Neural crest cell (in vitro differentiated cells): ENCODE measurements around the gene MYO1E. TPM values are rescaled to one million over a fixed set of nuclear protein-coding genes. Genes with fewer than 3 reads are reported as not detected.

Experiments used
- DNase-seq: peaks from one replicate; pipeline ENCODE4 v3.0.0; 2021; ENCODE audit warnings: low read depth, mixed read lengths, low spot score
- H3K27ac Mint-ChIP-seq: one replicate; pipeline ENCODE4 v1.8.0; 2021; ENCODE audit warnings: mild to moderate bottlenecking, mixed read lengths; ENCODE audit not compliant: unreplicated experiment
- H3K27me3 Mint-ChIP-seq: 2 replicates; pipeline ENCODE4 v1.8.0; 2021; ENCODE audit warnings: low read depth, mild to moderate bottlenecking, mixed read lengths
- H3K36me3 Mint-ChIP-seq: 2 replicates; pipeline ENCODE4 v1.8.0; 2021; ENCODE audit warnings: low read depth, mild to moderate bottlenecking, mixed read lengths
- H3K4me1 Mint-ChIP-seq: 2 replicates; pipeline ENCODE4 v1.8.0; 2021; ENCODE audit warnings: mixed read lengths
- H3K4me3 Mint-ChIP-seq: one replicate; pipeline ENCODE4 v1.8.0; 2021; ENCODE audit warnings: mild to moderate bottlenecking, mixed read lengths
- H3K9me3 Mint-ChIP-seq: 2 replicates; pipeline ENCODE4 v1.8.0; 2021; ENCODE audit warnings: mixed read lengths
- total RNA-seq: library from RNA; stranded (reverse); gene quantifications from 2 replicates; pipeline ENCODE4 v1.2.1, GENCODE V29; 2021
- TF ChIP-seq, protein P1 (sequence below): fragments of 200-600 bp; sonication (generic); conservative IDR thresholded peaks from 2 replicates; pipeline ENCODE4 v1.5.0; 2021; ENCODE audit warnings: antibody characterized with exemption, mild to moderate bottlenecking

The MYO1E gene
- total RNA-seq, 1 donor from 2014 or later: 34.5 TPM

DNA sequence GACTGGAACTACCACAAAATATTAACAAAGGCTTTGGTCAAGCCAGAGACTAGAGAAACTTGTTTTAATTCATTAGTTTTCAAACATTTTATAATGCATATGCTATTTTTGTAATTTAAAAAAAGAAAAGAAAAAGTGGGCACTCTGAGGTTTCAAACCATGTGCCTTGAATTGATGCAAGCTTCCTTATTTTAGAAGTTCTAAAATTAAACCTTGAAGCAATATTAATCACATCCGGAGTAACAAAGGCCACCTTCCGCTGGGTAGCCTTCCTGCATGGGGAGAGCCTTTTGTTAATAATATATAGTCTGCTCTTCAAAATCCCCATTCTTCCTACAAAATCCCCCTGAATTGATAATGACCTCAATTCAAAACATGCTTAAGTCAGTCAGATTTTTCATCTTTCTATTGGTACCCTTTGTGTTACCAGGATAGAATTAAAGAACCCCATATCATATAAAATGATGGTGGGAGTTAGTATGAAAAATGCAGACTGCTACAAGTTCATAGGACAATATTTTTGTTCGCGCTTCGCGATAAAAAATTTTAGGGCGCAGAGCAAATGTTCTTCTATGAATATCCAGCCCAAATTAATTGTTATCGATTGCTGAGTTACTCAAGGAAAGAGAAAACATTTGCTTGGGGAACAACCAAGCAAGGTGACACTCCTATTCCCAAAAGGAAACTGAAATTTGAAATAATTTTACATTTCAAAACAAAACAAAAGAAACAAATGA is 135.4 kb downstream of the MYO1E start:
- Mint-ChIP-seq H3K9me3 (no peaks in the 10 kb centered on the region), H3K4me1 (peaks cover 5% of the 10 kb centered on the region), H3K27me3 (no peaks in the 10 kb centered on the region), H3K36me3 (peaks cover 4% of the 10 kb centered on the region), H3K27ac (no peak overlapping the region), H3K4me3 (no peak overlapping the region)
- TF ChIP-seq, protein P1, sequence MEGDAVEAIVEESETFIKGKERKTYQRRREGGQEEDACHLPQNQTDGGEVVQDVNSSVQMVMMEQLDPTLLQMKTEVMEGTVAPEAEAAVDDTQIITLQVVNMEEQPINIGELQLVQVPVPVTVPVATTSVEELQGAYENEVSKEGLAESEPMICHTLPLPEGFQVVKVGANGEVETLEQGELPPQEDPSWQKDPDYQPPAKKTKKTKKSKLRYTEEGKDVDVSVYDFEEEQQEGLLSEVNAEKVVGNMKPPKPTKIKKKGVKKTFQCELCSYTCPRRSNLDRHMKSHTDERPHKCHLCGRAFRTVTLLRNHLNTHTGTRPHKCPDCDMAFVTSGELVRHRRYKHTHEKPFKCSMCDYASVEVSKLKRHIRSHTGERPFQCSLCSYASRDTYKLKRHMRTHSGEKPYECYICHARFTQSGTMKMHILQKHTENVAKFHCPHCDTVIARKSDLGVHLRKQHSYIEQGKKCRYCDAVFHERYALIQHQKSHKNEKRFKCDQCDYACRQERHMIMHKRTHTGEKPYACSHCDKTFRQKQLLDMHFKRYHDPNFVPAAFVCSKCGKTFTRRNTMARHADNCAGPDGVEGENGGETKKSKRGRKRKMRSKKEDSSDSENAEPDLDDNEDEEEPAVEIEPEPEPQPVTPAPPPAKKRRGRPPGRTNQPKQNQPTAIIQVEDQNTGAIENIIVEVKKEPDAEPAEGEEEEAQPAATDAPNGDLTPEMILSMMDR: no peak
- DNase-seq: no peak

DNA sequence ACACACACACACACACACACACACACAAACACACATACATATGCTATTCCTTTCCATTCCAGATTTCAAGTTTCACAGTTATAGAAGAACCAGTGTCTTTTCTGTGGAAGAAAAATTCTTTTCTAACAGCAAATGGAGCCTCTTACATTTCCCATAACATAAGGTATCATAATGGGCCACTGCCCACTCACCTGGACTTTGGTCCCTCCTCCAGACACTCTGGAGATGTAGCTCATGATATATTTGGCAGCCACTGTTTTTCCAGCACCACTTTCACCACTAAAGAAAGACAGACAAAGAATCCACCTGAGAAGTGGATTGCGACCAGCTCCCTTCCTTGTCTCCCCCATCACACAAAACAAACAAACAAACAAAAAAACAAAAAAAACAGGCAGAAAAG is 136.3 kb downstream of the MYO1E start:
- no peaks in the 10 kb centered on the region for H3K9me3 Mint-ChIP-seq
- H3K27ac Mint-ChIP-seq: no peak overlapping the region
- peaks cover 5% of the 10 kb centered on the region for H3K4me1 Mint-ChIP-seq
- H3K36me3 Mint-ChIP-seq: peaks cover 4% of the 10 kb centered on the region
- H3K27me3 Mint-ChIP-seq: no peaks in the 10 kb centered on the region
- no peak for DNase-seq
- TF ChIP-seq, protein P1: no peak
- no peak overlapping the region for H3K4me3 Mint-ChIP-seq

DNA sequence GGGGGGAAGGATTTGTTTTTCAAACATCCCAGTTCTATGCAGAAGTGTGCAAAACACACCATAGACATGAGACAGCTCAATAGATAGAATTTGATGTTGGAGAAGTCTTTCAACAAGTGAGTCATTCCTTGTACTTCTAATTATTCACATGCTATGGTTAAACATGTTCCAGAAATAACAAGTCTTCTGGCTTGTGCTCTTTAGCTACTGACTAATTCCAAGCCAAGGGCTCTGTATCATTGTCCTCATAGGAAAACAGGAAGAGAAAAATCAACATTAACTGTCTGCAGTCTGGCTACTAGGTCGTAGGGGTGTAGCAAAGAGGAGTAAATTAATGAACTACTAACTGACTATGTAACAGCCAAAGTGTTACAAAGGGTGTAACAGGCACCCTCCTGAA is 140.2 kb downstream of the MYO1E start:
- no peaks in the 10 kb centered on the region for H3K27me3 Mint-ChIP-seq
- H3K4me1 Mint-ChIP-seq: peaks cover 5% of the 10 kb centered on the region
- no peaks in the 10 kb centered on the region for H3K9me3 Mint-ChIP-seq
- no peak overlapping the region for H3K27ac Mint-ChIP-seq
- no peak overlapping the region for H3K4me3 Mint-ChIP-seq
- H3K36me3 Mint-ChIP-seq: peaks cover 4% of the 10 kb centered on the region
- DNase-seq: no peak
- TF ChIP-seq, protein P1: no peak

DNA sequence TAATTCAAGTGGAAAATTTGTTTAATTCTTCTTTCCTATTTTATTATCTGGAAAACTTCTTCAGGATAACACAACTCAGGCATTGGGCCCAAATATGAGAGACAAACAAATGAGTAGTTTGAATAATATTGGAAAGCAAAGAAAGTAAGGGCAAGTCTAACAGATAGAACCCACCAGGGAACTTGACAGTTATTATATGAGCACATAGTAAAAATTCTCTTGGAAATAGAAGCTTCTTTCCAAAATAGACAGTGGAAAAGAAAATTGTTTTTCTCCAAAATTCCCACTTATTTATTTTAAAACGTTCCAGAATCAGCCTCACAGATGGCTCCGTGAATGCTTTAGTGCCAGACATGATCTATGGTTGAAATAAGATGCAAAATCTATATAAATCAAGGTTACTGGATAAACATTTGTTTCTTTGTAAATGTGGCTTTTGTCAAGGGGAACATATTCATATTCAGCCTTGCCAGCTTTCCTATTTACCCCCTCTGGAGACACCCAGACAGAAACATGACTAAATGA is 142.1 kb downstream of the MYO1E start:
- TF ChIP-seq, protein P1: no peak
- Mint-ChIP-seq H3K36me3 (peaks cover 4% of the 10 kb centered on the region), H3K27me3 (no peaks in the 10 kb centered on the region), H3K9me3 (no peaks in the 10 kb centered on the region), H3K4me3 (no peak overlapping the region), H3K27ac (no peak overlapping the region), H3K4me1 (no peaks in the 10 kb centered on the region)
- DNase-seq: no peak

DNA sequence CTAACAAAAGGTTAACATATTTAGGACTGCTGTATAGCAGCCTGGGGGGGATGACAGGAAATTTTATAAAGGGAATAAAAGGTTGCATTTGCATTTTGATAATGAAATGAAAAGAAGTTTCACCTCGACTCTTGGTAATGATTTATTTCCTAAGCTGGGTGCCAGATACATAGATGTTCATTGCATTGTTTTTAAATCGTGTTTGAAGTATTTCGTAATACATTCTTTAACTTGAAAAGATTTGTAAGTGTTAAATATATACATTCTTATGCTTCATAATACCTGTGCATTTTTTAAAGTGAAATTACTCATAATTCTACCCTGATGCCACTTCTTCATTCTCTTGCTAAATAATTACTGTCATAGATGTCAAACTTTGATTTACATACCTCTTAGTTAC is 143.2 kb downstream of the MYO1E start:
- Mint-ChIP-seq H3K36me3 (peaks cover 4% of the 10 kb centered on the region), H3K27ac (no peak overlapping the region), H3K4me3 (no peak overlapping the region), H3K27me3 (no peaks in the 10 kb centered on the region), H3K9me3 (no peaks in the 10 kb centered on the region), H3K4me1 (peaks cover 5% of the 10 kb centered on the region)
- no peak for DNase-seq
- TF ChIP-seq, protein P1: no peak
